H1 (cell line): ENCODE data around the gene PRKD1.

Experiments
- BRCA1 ChIP-seq: IDR thresholded peaks from 2 replicates; pipeline ENCODE4 v1.6.1; 2012; ENCODE audit warnings: low read depth, low read length, improper control_type of control experiment
- CTCF ChIP-seq, 3 experiments: IDR thresholded peaks; 1 replicate in 2 of 3; 2 replicates in 1 of 3; pipeline versions ENCODE4 v1.5.1 to v1.6.1; 2011; ENCODE audit warnings: low read length in 3 of 3, mild to moderate bottlenecking in 3 of 3, inconsistent platforms in 2 of 3, low read depth in 1 of 3, moderate library complexity in 1 of 3; ENCODE audit not compliant: insufficient read depth in 1 of 3; ENCODE audit errors: control extremely low read depth in 1 of 3
- EZH2 ChIP-seq: fragments of 200-600 bp; sonication (generic); IDR thresholded peaks from 2 replicates; pipeline ENCODE4 v1.7.1; 2012; ENCODE audit warnings: low read depth, mild to moderate bottlenecking, moderate library complexity, low read length, inconsistent platforms; ENCODE audit not compliant: severe bottlenecking
- HDAC6 ChIP-seq: IDR thresholded peaks from one replicate; pipeline ENCODE4 v1.7.1; 2012; ENCODE audit warnings: low read depth, mild to moderate bottlenecking, inconsistent platforms, low read length, moderate library complexity
- JUN ChIP-seq: IDR thresholded peaks from 2 replicates; pipeline ENCODE4 v1.6.1; 2011; ENCODE audit warnings: low read depth, mild to moderate bottlenecking, improper control_type of control experiment, low read length
- MAFK ChIP-seq: IDR thresholded peaks from 2 replicates; pipeline ENCODE4 v1.6.1; 2012; ENCODE audit warnings: low read depth, mild to moderate bottlenecking, improper control_type of control experiment, low read length
- POLR2A ChIP-seq, 2 experiments: IDR thresholded peaks; 1 replicate in 1 of 2; 2 replicates in 1 of 2; pipeline ENCODE4 v1.6.1; 2011; ENCODE audit warnings: low read depth in 2 of 2, low read length in 2 of 2, mild to moderate bottlenecking in 2 of 2; ENCODE audit errors: control extremely low read depth in 1 of 2
- RBBP5 ChIP-seq: IDR thresholded peaks from 2 replicates; pipeline ENCODE4 v1.7.1; 2012; ENCODE audit warnings: low read depth, mild to moderate bottlenecking, inconsistent platforms, low read length, moderate library complexity, borderline replicate concordance
- SP1 ChIP-seq: IDR thresholded peaks from 2 replicates; pipeline ENCODE4 v1.6.1; 2011; ENCODE audit warnings: low read depth, low read length

DNA sequence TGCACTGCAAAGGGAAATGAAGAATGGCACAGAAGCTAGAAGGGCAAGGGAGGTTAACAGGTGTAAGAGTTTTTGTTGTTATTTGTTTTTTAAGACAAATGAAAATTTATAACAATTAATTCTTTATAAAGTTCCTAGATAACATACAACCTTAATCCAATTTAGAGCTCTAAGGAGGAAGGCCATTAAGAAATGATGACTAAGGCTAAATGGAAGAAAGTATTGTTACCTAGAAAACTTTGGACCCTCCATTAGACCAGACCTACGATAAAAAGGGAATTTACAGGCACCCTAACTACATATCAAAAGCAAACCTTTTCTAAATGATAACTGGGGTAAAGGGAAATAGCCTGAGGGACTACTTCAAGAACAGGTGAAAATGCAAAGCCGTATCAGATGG, 130.8 kb downstream of the PRKD1 start:
- no peak for TF ChIP-seq MAFK
- no peak for TF ChIP-seq JUN
- TF ChIP-seq POLR2A (IDR thresholded peaks at IDR 0.05; ENCODE audit: control extremely low read depth in 1 of 2, low read depth in 2 of 2, low read length in 2 of 2): no peak
- TF ChIP-seq HDAC6: no peak
- TF ChIP-seq EZH2: no peak
- no peak for TF ChIP-seq CTCF (IDR thresholded peaks at IDR 0.05; ENCODE audit: control extremely low read depth in 1 of 3, insufficient read depth in 1 of 3, low read depth in 1 of 3, low read length in 3 of 3)
- TF ChIP-seq SP1: no peak
- no peak for TF ChIP-seq BRCA1
- no peak for TF ChIP-seq RBBP5
